ENCODE measurements around the gene TRAF3.

Gene TRAF3

DNA sequence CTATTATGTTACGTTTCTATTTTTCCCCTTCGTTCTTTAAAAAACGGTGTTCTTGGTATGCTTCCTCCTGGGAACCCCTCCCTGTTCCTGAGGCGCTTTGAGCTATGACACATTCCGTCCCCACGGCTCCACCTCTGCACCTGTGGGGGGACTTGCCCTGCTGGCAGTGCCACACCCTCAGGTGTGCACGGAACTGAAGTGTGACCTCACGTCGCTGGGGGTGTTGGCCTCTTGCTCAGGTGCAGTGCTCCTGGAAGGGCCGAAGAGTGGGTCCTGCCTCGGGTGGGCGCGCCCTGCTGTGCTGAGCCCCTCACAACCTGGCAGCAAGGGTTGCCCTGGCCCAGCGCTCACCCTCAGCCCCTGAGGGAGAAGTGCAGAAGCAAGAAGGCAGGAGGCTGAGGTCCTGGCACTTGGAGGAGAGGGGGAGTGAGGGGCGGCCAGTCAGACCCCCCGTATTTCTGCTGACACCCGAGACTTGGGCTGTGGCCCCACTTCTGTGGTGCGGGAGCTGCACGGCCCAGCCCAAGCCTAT, 150.2 kb downstream of the TRAF3 start:
- H3K27me3 ChIP-seq (replicated peaks), result peaks cover 48% of the 10 kb centered on the region

DNA sequence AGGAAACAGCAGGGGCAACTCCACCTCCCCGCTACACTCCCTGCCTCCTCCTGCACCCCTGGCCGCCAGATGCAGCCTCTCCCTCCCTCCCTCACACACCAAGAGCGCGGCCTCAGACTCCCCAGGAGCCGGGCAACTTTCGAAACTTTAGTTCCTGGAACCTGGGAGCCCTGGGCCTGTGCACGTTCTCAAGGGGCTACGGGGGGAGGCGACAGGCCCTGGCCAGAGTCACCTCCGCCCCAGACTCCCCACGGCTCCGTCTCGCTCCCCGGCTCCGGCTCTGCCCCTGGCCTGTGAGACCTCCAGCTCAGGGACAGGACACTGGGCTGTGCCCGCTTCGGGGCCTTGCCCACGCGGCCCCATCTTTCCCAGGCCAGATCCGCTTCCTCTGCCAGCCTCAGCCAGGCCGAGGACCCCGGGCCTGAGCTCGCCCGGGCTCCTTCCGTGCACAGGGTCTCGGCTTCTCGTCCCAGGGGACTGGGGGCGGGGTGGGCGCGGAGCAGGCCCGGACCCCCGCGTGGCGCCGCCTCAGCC, 150.7 kb downstream of the TRAF3 start:
- H3K36me3 ChIP-seq (replicated peaks), result peaks cover under 1% of the 10 kb centered on the region
- H3K4me3 ChIP-seq (ENCODE audit: low read depth, low read length), result peak overlapping the region; percentile 43
- peaks cover 43% of the 10 kb centered on the region for H3K27me3 ChIP-seq (replicated peaks)
- TF ChIP-seq, protein P1, sequence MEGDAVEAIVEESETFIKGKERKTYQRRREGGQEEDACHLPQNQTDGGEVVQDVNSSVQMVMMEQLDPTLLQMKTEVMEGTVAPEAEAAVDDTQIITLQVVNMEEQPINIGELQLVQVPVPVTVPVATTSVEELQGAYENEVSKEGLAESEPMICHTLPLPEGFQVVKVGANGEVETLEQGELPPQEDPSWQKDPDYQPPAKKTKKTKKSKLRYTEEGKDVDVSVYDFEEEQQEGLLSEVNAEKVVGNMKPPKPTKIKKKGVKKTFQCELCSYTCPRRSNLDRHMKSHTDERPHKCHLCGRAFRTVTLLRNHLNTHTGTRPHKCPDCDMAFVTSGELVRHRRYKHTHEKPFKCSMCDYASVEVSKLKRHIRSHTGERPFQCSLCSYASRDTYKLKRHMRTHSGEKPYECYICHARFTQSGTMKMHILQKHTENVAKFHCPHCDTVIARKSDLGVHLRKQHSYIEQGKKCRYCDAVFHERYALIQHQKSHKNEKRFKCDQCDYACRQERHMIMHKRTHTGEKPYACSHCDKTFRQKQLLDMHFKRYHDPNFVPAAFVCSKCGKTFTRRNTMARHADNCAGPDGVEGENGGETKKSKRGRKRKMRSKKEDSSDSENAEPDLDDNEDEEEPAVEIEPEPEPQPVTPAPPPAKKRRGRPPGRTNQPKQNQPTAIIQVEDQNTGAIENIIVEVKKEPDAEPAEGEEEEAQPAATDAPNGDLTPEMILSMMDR (IDR thresholded peaks at IDR 0.05; ENCODE audit: low read depth, low read length, missing control alignments), result no peak
- no peak overlapping the region for H3K27ac ChIP-seq
- in situ Hi-C loops (cut with HindIII; ENCODE audit: low pct_ligation_motif_present, low sequenced_read_pairs), result no loop called here
- no peak for DNase-seq

More for the DNA sequence above, 150.2 kb downstream of the TRAF3 start:
- Histone ChIP-seq H3K36me3 (replicated peaks) (no peaks in the 10 kb centered on the region), H3K4me3 (ENCODE audit: low read depth, low read length) (no peak overlapping the region), H3K27ac (no peak overlapping the region)
- DNase-seq, result no peak
- in situ Hi-C loops (cut with HindIII; ENCODE audit: low pct_ligation_motif_present, low sequenced_read_pairs), result no loop called here
- TF ChIP-seq, protein P1 (IDR thresholded peaks at IDR 0.05; ENCODE audit: low read depth, low read length, missing control alignments), result no peak

DNA sequence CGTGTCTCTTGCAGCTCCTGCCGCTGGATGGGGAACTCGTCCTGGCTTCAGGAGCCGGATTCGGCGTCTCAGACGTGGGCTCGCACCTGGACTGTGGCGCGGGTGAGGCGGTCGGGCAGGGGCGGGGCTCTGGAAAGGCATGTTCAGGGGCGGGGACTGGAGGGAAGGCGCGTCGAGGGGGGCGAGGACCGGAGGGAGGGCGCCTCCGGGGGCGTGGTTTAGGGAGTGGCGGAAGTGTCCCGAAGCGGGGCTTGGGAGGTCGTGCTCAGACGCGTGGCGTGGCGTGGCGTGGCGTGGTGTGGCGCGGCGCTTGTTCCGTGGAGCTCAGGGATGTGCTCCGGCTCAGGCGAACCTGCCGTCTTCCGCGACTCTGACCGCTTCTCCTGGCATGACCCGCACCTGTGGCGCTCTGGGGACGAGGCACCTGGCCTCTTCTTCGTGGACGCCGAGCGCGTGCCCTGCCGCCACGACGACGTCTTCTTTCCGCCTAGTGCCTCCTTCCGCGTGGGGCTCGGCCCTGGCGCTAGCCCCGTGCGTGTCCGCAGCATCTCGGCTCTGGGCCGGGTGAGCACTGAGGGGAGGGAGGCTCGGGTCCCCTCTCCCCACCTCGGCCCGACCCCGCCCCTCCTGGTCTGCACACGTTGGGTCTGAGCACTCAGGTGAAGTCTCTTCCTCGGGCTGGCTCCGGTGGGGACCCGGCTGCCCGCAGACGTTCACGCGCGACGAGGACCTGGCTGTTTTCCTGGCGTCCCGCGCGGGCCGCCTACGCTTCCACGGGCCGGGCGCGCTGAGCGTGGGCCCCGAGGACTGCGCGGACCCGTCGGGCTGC, 151.4 kb downstream of the TRAF3 start:
- Histone ChIP-seq H3K27ac (no peak overlapping the region), H3K36me3 (replicated peaks) (peaks cover 7% of the 10 kb centered on the region), H3K27me3 (replicated peaks) (peaks cover 36% of the 10 kb centered on the region), H3K4me3 (ENCODE audit: low read depth, low read length) (peak overlapping the region; percentile 43)
- TF ChIP-seq, protein P1 (IDR thresholded peaks at IDR 0.05; ENCODE audit: low read depth, low read length, missing control alignments), result no peak
- in situ Hi-C loops (cut with HindIII; ENCODE audit: low pct_ligation_motif_present, low sequenced_read_pairs), result no loop called here
- DNase-seq, result no peak

DNA sequence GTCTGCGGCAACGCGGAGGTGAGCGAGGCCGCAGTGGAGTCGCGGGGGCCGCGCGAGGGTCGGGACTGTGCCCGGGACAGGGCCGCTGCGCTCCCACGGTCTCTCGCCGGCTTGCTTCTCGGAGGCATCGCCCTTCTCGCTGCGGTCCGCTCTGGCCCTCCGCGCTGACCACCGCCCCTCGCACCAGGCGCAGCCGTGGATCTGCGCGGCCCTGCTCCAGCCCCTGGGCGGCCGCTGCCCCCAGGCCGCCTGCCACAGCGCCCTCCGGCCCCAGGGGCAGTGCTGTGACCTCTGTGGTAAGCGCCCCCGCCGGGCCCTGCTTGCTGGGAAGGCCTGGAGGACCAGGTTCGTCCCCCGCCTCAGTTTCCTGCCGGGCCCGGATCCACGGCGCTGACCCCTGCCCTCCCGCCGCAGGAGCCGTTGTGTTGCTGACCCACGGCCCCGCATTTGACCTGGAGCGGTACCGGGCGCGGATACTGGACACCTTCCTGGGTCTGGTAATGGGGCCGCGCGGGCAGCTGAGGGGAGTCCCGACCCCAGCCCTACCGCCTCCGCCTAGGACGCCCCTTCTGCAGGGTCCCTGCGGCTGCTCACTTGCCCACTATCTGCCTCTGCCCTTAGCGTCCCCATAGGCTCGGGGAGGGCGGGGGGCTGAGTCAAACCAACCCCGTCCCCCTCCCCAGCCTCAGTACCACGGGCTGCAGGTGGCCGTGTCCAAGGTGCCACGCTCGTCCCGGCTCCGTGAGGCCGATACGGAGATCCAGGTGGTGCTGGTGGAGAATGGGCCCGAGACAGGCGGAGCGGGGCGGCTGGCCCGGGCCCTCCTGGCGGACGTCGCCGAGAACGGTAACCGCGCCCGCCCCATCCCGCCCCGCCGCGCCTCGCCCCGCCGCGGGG, 152.2 kb downstream of the TRAF3 start:
- peaks cover 28% of the 10 kb centered on the region for H3K27me3 ChIP-seq (replicated peaks)
- no peak overlapping the region for H3K4me3 ChIP-seq (ENCODE audit: low read depth, low read length)
- DNase-seq, result no peak
- H3K27ac ChIP-seq, result no peak overlapping the region
- in situ Hi-C loops (cut with HindIII; ENCODE audit: low pct_ligation_motif_present, low sequenced_read_pairs), result no loop called here
- H3K36me3 ChIP-seq (replicated peaks), result peaks cover 13% of the 10 kb centered on the region
- TF ChIP-seq, protein P1 (IDR thresholded peaks at IDR 0.05; ENCODE audit: low read depth, low read length, missing control alignments), result no peak

DNA sequence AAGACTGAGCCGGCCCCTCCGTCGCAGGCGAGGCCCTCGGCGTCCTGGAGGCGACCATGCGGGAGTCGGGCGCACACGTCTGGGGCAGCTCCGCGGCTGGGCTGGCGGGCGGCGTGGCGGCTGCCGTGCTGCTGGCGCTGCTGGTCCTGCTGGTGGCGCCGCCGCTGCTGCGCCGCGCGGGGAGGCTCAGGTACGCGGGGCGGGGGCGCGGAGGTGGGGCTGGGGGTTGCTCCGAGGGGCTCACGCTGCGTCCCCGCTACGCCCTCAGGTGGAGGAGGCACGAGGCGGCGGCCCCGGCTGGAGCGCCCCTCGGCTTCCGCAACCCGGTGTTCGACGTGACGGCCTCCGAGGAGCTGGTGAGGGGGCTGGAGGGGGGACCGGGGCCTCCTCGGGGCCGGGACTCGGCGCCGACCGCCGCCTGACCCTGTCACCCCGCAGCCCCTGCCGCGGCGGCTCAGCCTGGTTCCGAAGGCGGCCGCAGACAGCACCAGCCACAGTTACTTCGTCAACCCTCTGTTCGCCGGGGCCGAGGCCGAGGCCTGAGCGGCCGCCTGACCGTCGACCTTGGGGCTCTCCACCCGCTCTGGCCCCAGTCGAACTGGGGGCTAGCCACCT, 153.0 kb downstream of the TRAF3 start:
- TF ChIP-seq, protein P1 (IDR thresholded peaks at IDR 0.05; ENCODE audit: low read depth, low read length, missing control alignments), result no peak
- H3K27ac ChIP-seq, result no peak overlapping the region
- no peak for DNase-seq
- peaks cover 13% of the 10 kb centered on the region for H3K36me3 ChIP-seq (replicated peaks)
- H3K27me3 ChIP-seq (replicated peaks), result peaks cover 22% of the 10 kb centered on the region
- no peak overlapping the region for H3K4me3 ChIP-seq (ENCODE audit: low read depth, low read length)
- in situ Hi-C loops (cut with HindIII; ENCODE audit: low pct_ligation_motif_present, low sequenced_read_pairs), result no loop called here
